Measurements from ENCODE around the gene TP53RK. TPM values are rescaled to one million over a fixed set of nuclear protein-coding genes. Genes with fewer than 3 reads are reported as not detected.

TP53RK gene
- total RNA-seq, 2 experiments from 2014 or later: 15.2 to 18.0 TPM

GRCh38 chr20:46713957-46714834, 25.0 kb upstream of the TP53RK start:
- Mint-ChIP-seq H3K4me3 (no peak overlapping the region), H3K27me3 (peaks cover 20% of the 10 kb centered on the region), H3K36me3 (ENCODE audit: low read depth) (no peaks in the 10 kb centered on the region), H3K9me3 (no peaks in the 10 kb centered on the region), H3K27ac (no peak overlapping the region), H3K4me1 (peaks cover 3% of the 10 kb centered on the region)
- DNase-seq: no peak
- ChIA-PET POLR2A (no interaction called here), CTCF (no interaction called here)

- no peaks in the 10 kb centered on the region for H3K36me3 Mint-ChIP-seq (ENCODE audit: low read depth)
- POLR2A ChIA-PET: no interaction called here
- no peaks in the 10 kb centered on the region for H3K9me3 Mint-ChIP-seq
- CTCF ChIA-PET: no interaction called here
- H3K27me3 Mint-ChIP-seq: peaks cover 35% of the 10 kb centered on the region
- no peak for DNase-seq
- H3K4me3 Mint-ChIP-seq: no peak overlapping the region
- peaks cover 6% of the 10 kb centered on the region for H3K4me1 Mint-ChIP-seq
- no peak overlapping the region for H3K27ac Mint-ChIP-seq
Measured at GRCh38 chr20:46712056-46712636, 22.9 kb upstream of the TP53RK start.

- Mint-ChIP-seq H3K27me3 (peaks cover 47% of the 10 kb centered on the region), H3K27ac (no peak overlapping the region), H3K9me3 (no peaks in the 10 kb centered on the region), H3K36me3 (ENCODE audit: low read depth) (no peaks in the 10 kb centered on the region), H3K4me1 (peaks cover 6% of the 10 kb centered on the region), H3K4me3 (no peak overlapping the region)
- no peak for DNase-seq
- CTCF ChIA-PET: interaction anchor here (0.6 kb wide), 1 partner anchor 191 kb away, joined by 4 read pairs; no protein-coding TSS in a partner anchor
- POLR2A ChIA-PET: interaction anchor here (0.7 kb wide), 1 partner anchor 16 kb away, joined by 3 read pairs; no protein-coding TSS in a partner anchor
Measured at GRCh38 chr20:46710153-46710913, 21.1 kb upstream of the TP53RK start.

- no peaks in the 10 kb centered on the region for H3K36me3 Mint-ChIP-seq (ENCODE audit: low read depth)
- H3K27ac Mint-ChIP-seq: no peak within 1 kb of the TSS
- peaks cover 6% of the 10 kb centered on the region for H3K4me1 Mint-ChIP-seq
- H3K27me3 Mint-ChIP-seq: peaks cover 51% of the 10 kb centered on the region
- DNase-seq: no peak
- CTCF ChIA-PET: no interaction called here
- H3K4me3 Mint-ChIP-seq: no peak within 1 kb of the TSS
- POLR2A ChIA-PET: no interaction called here
- H3K9me3 Mint-ChIP-seq: no peaks in the 10 kb centered on the region
Measured at GRCh38 chr20:46709459-46710152, 20.4 kb upstream of the TP53RK start, which contains the start of gene SLC2A10. Gene SLC2A10, plus strand, starts transcription at chr20:46709649. Its CDS starts 88 bp downstream, at chr20:46709737.

GRCh38 chr20:46709055-46709458, 19.8 kb upstream of the TP53RK start:
- H3K27me3 Mint-ChIP-seq: peaks cover 51% of the 10 kb centered on the region
- no peaks in the 10 kb centered on the region for H3K9me3 Mint-ChIP-seq
- ChIA-PET CTCF (interaction anchor here (1.0 kb wide), 1 partner anchor 62 kb away, joined by 3 read pairs; no protein-coding TSS in a partner anchor), POLR2A (no interaction called here)
- no peak overlapping the region for H3K27ac Mint-ChIP-seq
- no peaks in the 10 kb centered on the region for H3K36me3 Mint-ChIP-seq (ENCODE audit: low read depth)
- no peak overlapping the region for H3K4me3 Mint-ChIP-seq
- no peak for DNase-seq
- peaks cover 6% of the 10 kb centered on the region for H3K4me1 Mint-ChIP-seq

- POLR2A ChIA-PET: no interaction called here
- Mint-ChIP-seq H3K9me3 (no peaks in the 10 kb centered on the region), H3K27me3 (peaks cover 54% of the 10 kb centered on the region), H3K27ac (no peak overlapping the region), H3K36me3 (ENCODE audit: low read depth) (no peaks in the 10 kb centered on the region), H3K4me1 (peaks cover 6% of the 10 kb centered on the region), H3K4me3 (no peak overlapping the region)
- no peak for DNase-seq
- CTCF ChIA-PET: interaction anchor here (1.0 kb wide), 1 partner anchor 61 kb away, joined by 3 read pairs; no protein-coding TSS in a partner anchor
Measured at GRCh38 chr20:46708172-46708860, 19.1 kb upstream of the TP53RK start.

- H3K27ac Mint-ChIP-seq: no peak overlapping the region
- no peaks in the 10 kb centered on the region for H3K36me3 Mint-ChIP-seq (ENCODE audit: low read depth)
- H3K4me3 Mint-ChIP-seq: no peak overlapping the region
- no peaks in the 10 kb centered on the region for H3K9me3 Mint-ChIP-seq
- peaks cover 6% of the 10 kb centered on the region for H3K4me1 Mint-ChIP-seq
- H3K27me3 Mint-ChIP-seq: peaks cover 46% of the 10 kb centered on the region
- ChIA-PET CTCF (no interaction called here), POLR2A (no interaction called here)
- DNase-seq: no peak
Measured at GRCh38 chr20:46706242-46706641, 17.0 kb upstream of the TP53RK start.

GRCh38 chr20:46705378-46705729, 16.1 kb upstream of the TP53RK start:
- H3K27ac Mint-ChIP-seq: no peak overlapping the region
- H3K36me3 Mint-ChIP-seq (ENCODE audit: low read depth): no peaks in the 10 kb centered on the region
- DNase-seq: no peak
- POLR2A ChIA-PET: no interaction called here
- peaks cover 44% of the 10 kb centered on the region for H3K27me3 Mint-ChIP-seq
- H3K4me1 Mint-ChIP-seq: peaks cover 6% of the 10 kb centered on the region
- no peak overlapping the region for H3K4me3 Mint-ChIP-seq
- CTCF ChIA-PET: no interaction called here
- no peaks in the 10 kb centered on the region for H3K9me3 Mint-ChIP-seq

- CTCF ChIA-PET: interaction anchor here (0.6 kb wide), 1 partner anchor 149 kb away, joined by 3 read pairs; no protein-coding TSS in a partner anchor
- POLR2A ChIA-PET: no interaction called here
- H3K27me3 Mint-ChIP-seq: peaks cover 39% of the 10 kb centered on the region
- no peak for DNase-seq
- H3K4me1 Mint-ChIP-seq: peaks cover 4% of the 10 kb centered on the region
- H3K4me3 Mint-ChIP-seq: no peak overlapping the region
- H3K9me3 Mint-ChIP-seq: no peaks in the 10 kb centered on the region
- H3K27ac Mint-ChIP-seq: no peak overlapping the region
- H3K36me3 Mint-ChIP-seq (ENCODE audit: low read depth): no peaks in the 10 kb centered on the region
Measured at GRCh38 chr20:46704714-46705377, 15.6 kb upstream of the TP53RK start.

GRCh38 chr20:46703435-46703834, 14.2 kb upstream of the TP53RK start:
- H3K27ac Mint-ChIP-seq: no peak overlapping the region
- H3K4me1 Mint-ChIP-seq: no peaks in the 10 kb centered on the region
- H3K9me3 Mint-ChIP-seq: no peaks in the 10 kb centered on the region
- ChIA-PET POLR2A (no interaction called here), CTCF (interaction anchor here (0.6 kb wide), 1 partner anchor 763 kb away, joined by 4 read pairs; no protein-coding TSS in a partner anchor)
- no peak overlapping the region for H3K4me3 Mint-ChIP-seq
- H3K36me3 Mint-ChIP-seq (ENCODE audit: low read depth): no peaks in the 10 kb centered on the region
- H3K27me3 Mint-ChIP-seq: peaks cover 29% of the 10 kb centered on the region
- DNase-seq: no peak

- Mint-ChIP-seq H3K4me1 (no peaks in the 10 kb centered on the region), H3K4me3 (no peak overlapping the region), H3K9me3 (no peaks in the 10 kb centered on the region), H3K27me3 (peaks cover 23% of the 10 kb centered on the region), H3K36me3 (ENCODE audit: low read depth) (no peaks in the 10 kb centered on the region), H3K27ac (no peak overlapping the region)
- no peak for DNase-seq
- POLR2A ChIA-PET: no interaction called here
- CTCF ChIA-PET: interaction anchor here (0.6 kb wide), 1 partner anchor 49 kb away, joined by 3 read pairs; no protein-coding TSS in a partner anchor
Measured at GRCh38 chr20:46702447-46703203, 13.4 kb upstream of the TP53RK start.
